ENCODE measurements around the gene TBCC.

TBCC gene

DNA sequence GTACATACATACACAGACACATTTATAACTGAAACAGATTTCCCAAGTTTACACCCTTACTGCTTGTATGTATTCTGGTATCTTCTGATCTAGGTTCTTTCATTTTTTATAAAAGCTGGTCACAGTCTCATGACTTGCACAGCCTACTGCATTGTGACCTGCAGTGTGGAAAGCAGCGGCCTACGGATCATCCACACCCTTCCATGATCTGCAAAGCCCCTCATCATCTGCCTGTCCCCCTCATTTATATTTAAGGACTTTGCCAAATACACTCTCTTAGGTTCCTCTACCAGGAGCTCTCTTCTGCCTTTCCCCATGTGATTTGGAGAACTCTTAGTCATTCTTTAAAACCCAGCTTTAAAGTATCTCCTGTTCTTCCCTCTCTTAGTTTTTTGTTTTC is 23.9 kb upstream of the TBCC start:
- TF ChIP-seq, protein P1, sequence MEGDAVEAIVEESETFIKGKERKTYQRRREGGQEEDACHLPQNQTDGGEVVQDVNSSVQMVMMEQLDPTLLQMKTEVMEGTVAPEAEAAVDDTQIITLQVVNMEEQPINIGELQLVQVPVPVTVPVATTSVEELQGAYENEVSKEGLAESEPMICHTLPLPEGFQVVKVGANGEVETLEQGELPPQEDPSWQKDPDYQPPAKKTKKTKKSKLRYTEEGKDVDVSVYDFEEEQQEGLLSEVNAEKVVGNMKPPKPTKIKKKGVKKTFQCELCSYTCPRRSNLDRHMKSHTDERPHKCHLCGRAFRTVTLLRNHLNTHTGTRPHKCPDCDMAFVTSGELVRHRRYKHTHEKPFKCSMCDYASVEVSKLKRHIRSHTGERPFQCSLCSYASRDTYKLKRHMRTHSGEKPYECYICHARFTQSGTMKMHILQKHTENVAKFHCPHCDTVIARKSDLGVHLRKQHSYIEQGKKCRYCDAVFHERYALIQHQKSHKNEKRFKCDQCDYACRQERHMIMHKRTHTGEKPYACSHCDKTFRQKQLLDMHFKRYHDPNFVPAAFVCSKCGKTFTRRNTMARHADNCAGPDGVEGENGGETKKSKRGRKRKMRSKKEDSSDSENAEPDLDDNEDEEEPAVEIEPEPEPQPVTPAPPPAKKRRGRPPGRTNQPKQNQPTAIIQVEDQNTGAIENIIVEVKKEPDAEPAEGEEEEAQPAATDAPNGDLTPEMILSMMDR (IDR thresholded peaks at IDR 0.05; ENCODE audit: insufficient read depth, low read depth, low read length, missing control alignments), result no peak
- no peak for DNase-seq (ENCODE audit: low read depth)
- no peak overlapping the region for H3K4me3 ChIP-seq (ENCODE audit: low read length)

DNA sequence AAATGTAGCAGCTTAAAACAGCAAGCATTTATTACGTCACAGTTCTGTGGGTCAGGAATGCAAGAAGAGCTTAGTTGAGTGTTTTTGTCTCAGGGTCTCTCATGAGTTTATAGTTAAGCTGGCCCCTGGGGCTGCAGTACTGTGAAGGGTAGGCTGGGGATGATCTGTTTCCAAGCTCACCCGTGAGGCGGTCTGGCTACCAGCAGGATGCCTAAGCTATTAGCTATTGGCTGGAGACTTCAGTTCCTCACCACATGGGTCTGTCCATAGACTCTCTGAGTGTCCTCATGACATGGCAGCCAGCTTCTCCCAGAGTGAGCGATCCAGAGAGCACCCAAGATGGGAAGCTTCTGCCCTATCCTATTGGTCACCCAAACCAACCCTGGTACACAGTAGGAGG is 23.1 kb upstream of the TBCC start:
- DNase-seq (ENCODE audit: low read depth), result no peak
- H3K4me3 ChIP-seq (ENCODE audit: low read length), result no peak overlapping the region
- TF ChIP-seq, protein P1 (IDR thresholded peaks at IDR 0.05; ENCODE audit: insufficient read depth, low read depth, low read length, missing control alignments), result no peak

- TF ChIP-seq, protein P1 (IDR thresholded peaks at IDR 0.05; ENCODE audit: insufficient read depth, low read depth, low read length, missing control alignments), result no peak
- no peak overlapping the region for H3K4me3 ChIP-seq (ENCODE audit: low read length)
- DNase-seq (ENCODE audit: low read depth), result peak; percentile 89
These were observed 20.3 kb upstream of the TBCC start for GRCh38 chr6:42766163-42766670.

- TF ChIP-seq, protein P1 (IDR thresholded peaks at IDR 0.05; ENCODE audit: insufficient read depth, low read depth, low read length, missing control alignments), result no peak
- no peak overlapping the region for H3K4me3 ChIP-seq (ENCODE audit: low read length)
- no peak for DNase-seq (ENCODE audit: low read depth)
These were observed 19.2 kb upstream of the TBCC start for GRCh38 chr6:42764911-42765648.

DNA sequence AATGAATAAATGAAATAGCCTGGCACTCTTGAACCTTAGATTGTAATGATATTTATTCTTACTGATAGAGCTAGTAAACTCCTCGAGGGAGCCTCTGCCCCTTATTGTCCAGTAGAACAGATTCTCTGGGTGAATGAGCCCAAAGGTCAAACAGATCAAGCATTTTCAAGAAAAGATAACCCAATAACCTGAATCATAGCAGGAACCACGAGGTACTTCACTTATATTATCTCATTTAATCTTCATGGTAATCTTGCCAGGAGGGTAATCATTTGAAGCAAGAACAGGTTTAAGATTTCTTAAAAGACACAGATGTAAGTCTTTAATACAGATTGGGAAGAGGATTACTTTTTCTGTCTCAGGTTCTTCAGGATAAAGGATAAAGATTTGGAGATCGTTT is 17.0 kb upstream of the TBCC start:
- DNase-seq (ENCODE audit: low read depth), result no peak
- no peak overlapping the region for H3K4me3 ChIP-seq (ENCODE audit: low read length)
- TF ChIP-seq, protein P1 (IDR thresholded peaks at IDR 0.05; ENCODE audit: insufficient read depth, low read depth, low read length, missing control alignments), result no peak

GRCh38 chr6:42762426-42762859 is 16.5 kb upstream of the TBCC start:
- H3K4me3 ChIP-seq (ENCODE audit: low read length), result no peak overlapping the region
- TF ChIP-seq, protein P1 (IDR thresholded peaks at IDR 0.05; ENCODE audit: insufficient read depth, low read depth, low read length, missing control alignments), result no peak
- DNase-seq (ENCODE audit: low read depth), result no peak
